GM12875 (cell line): ENCODE measurements around the gene NBEA.

ENCODE experiments used
- H3K4me3 ChIP-seq: one replicate; pipeline ENCODE4 v1.5.1; 2011; ENCODE audit warnings: low read depth, low read length, control low read depth
- TF ChIP-seq, protein P1 (sequence below): IDR thresholded peaks from 2 replicates; pipeline ENCODE4 v1.5.1; 2011; ENCODE audit warnings: low read depth, mild to moderate bottlenecking, control low read depth, inconsistent platforms, low read length, moderate library complexity, borderline replicate concordance; ENCODE audit not compliant: insufficient read depth

Gene NBEA

GRCh38 chr13:35210261-35210660, 268.2 kb downstream of the NBEA start:
- TF ChIP-seq, protein P1, sequence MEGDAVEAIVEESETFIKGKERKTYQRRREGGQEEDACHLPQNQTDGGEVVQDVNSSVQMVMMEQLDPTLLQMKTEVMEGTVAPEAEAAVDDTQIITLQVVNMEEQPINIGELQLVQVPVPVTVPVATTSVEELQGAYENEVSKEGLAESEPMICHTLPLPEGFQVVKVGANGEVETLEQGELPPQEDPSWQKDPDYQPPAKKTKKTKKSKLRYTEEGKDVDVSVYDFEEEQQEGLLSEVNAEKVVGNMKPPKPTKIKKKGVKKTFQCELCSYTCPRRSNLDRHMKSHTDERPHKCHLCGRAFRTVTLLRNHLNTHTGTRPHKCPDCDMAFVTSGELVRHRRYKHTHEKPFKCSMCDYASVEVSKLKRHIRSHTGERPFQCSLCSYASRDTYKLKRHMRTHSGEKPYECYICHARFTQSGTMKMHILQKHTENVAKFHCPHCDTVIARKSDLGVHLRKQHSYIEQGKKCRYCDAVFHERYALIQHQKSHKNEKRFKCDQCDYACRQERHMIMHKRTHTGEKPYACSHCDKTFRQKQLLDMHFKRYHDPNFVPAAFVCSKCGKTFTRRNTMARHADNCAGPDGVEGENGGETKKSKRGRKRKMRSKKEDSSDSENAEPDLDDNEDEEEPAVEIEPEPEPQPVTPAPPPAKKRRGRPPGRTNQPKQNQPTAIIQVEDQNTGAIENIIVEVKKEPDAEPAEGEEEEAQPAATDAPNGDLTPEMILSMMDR = no peak
- H3K4me3 ChIP-seq = no peak overlapping the region

- TF ChIP-seq, protein P1 = no peak
- no peak overlapping the region for H3K4me3 ChIP-seq
These were observed 269.9 kb downstream of the NBEA start for GRCh38 chr13:35211949-35212348.

GRCh38 chr13:35213911-35214310, 271.8 kb downstream of the NBEA start:
- TF ChIP-seq, protein P1 = no peak
- H3K4me3 ChIP-seq = no peak overlapping the region

DNA sequence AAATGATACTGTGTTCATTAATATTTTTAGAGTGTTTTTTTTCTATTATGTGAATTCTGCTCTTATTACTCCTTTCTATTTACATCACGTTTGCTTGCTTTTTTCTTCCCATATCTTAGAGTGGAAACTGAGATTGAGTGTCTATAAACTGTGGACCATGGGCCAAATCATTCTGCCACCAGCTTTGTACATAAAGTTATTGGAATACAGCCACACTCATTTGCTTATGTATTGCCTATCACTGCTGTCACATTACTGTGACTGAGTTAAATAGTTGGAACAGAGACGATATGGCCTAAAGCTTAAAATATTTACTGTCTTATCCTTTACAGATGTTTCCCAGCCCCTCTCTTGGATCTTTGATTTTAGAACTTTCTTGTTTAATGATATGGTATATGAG, 274.1 kb downstream of the NBEA start:
- TF ChIP-seq, protein P1 = no peak
- H3K4me3 ChIP-seq = no peak overlapping the region

- TF ChIP-seq, protein P1 = no peak
- H3K4me3 ChIP-seq = no peak overlapping the region
These were observed 277.0 kb downstream of the NBEA start for GRCh38 chr13:35219021-35219420.

- TF ChIP-seq, protein P1 = no peak
- no peak overlapping the region for H3K4me3 ChIP-seq
These were observed 283.1 kb downstream of the NBEA start for GRCh38 chr13:35225159-35225558.

GRCh38 chr13:35225582-35225981, 283.5 kb downstream of the NBEA start:
- TF ChIP-seq, protein P1 = no peak

More at GRCh38 chr13:35225582-35225981, 283.5 kb downstream of the NBEA start:
- H3K4me3 ChIP-seq = no peak overlapping the region
